ENCODE data around the gene APOL4. TPM values are rescaled to one million over a fixed set of nuclear protein-coding genes. Genes with fewer than 3 reads are reported as not detected.
A peak's percentile ranks its signal among the peaks of the same experiment; 100 is the strongest.
"Not testable (repeated sequence)": the region's sequence is repeated elsewhere in the genome, so short reads cannot be mapped to it uniquely, and the experiment has no call there.

APOL4 gene, protein sequence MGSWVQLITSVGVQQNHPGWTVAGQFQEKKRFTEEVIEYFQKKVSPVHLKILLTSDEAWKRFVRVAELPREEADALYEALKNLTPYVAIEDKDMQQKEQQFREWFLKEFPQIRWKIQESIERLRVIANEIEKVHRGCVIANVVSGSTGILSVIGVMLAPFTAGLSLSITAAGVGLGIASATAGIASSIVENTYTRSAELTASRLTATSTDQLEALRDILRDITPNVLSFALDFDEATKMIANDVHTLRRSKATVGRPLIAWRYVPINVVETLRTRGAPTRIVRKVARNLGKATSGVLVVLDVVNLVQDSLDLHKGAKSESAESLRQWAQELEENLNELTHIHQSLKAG
- total RNA-seq = 10 to 100 TPM in 2 of 4 donors, 1 to 10 TPM in 2; 1.2 to 57.6 (median 11.2) TPM

DNA sequence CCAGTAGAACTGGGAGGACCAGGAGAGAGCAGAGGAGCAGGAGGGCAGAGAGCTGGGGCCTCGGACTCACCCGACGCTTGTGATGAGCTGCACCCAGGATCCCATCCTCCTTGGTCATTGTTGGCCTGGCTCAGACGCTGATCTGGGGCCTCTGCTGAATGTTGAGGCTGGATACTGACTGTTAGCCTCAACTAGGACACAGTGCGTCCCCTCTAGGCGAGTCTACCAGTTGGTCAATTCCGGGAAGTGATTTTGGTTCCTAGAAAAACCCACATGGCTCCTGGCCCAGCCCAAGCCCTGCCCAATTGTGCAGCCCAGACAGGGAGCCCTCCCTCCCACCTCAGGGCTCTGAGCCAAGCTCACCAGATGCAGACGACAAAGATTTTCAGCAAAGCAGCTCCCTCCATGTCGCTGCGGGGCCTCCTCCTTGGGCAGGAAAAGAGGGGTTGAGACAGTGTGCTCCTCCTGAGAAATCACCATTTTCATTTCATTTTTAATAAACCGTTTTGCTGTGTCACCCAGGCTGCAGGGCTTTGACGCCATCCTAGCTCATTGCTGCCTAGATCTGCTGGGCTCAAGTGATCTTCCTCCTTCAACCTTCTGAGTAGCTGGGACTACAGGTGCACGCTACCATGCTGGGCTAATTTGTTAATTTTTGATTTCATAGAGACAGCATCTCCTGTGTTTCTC is at the start of gene APOL4:
Gene APOL4 (minus strand): TSS at position 180 of the 690 bp plus-strand sequence. CDS start 75 bp downstream, at position 105.
- 22 to 46% methylated on average over 9 to 10 of the region's 13 CpGs for WGBS, 2 donors
- Histone ChIP-seq H3K4me3 (peak within 1 kb of the TSS in 1 of 4 donors; percentile 37), H3K27me3 (no peaks in the 10 kb centered on the region), H3K9me3 (no peaks in the 10 kb centered on the region), H3K36me3 (no peaks in the 10 kb centered on the region), H3K27ac (peak within 1 kb of the TSS in 2 of 4 donors; percentile 40 to 59), H3K4me1 (peaks cover 0 to 40% (median 8%) of the 10 kb centered on the region in 4 donors)
- TF ChIP-seq, protein P1, sequence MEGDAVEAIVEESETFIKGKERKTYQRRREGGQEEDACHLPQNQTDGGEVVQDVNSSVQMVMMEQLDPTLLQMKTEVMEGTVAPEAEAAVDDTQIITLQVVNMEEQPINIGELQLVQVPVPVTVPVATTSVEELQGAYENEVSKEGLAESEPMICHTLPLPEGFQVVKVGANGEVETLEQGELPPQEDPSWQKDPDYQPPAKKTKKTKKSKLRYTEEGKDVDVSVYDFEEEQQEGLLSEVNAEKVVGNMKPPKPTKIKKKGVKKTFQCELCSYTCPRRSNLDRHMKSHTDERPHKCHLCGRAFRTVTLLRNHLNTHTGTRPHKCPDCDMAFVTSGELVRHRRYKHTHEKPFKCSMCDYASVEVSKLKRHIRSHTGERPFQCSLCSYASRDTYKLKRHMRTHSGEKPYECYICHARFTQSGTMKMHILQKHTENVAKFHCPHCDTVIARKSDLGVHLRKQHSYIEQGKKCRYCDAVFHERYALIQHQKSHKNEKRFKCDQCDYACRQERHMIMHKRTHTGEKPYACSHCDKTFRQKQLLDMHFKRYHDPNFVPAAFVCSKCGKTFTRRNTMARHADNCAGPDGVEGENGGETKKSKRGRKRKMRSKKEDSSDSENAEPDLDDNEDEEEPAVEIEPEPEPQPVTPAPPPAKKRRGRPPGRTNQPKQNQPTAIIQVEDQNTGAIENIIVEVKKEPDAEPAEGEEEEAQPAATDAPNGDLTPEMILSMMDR (IDR thresholded peaks at IDR 0.05) = no peak
- peak in 1 of 2 donors; percentile 59 for TF ChIP-seq EP300 (IDR thresholded peaks at IDR 0.05)
- DNase-seq (ENCODE audit: low spot score in 2 of 2) = peak; percentile 69 to 71

DNA sequence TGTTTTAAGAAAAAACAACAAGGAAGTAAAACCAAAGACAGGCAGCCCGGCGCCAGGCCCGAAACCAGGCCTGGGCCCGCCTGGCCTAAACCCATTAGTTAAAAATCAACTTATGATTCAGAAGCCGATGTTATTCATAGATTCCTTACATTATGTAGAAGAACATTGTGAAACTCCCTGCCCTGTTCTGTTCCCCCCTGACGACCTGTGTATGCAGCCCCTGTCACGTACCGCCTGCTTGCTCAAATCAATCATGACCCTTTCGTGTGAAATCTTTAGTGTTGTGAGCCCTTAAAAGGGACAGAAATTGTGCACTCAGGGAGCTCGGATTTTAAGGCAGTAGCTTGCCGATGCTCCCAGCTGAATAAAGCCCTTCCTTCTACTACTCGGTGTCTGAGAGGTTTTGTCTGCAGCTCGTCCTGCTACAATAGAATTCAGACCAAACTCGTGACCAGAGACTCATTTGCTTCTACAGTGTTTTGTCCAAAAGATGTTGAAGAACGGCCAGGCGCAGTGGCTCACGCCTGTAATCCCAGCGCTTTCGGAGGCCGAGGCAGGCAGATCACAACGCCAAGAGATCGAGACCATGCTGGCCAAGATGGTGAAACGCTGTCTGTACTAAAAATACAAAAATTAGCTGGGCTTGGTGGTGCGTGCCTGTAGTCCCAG is 48.8 kb upstream of the APOL4 start:
- H3K36me3 ChIP-seq; H3K4me3 ChIP-seq; DNase-seq (ENCODE audit: low spot score in 2 of 2); H3K27me3 ChIP-seq; H3K9me3 ChIP-seq; H3K27ac ChIP-seq: not testable (repeated sequence)
- 86 to 87% methylated on average over 24 of the region's 24 CpGs for WGBS, 2 donors
- peaks cover 0 to 32% (median 22%) of the 10 kb centered on the region in 4 donors for H3K4me1 ChIP-seq

DNA sequence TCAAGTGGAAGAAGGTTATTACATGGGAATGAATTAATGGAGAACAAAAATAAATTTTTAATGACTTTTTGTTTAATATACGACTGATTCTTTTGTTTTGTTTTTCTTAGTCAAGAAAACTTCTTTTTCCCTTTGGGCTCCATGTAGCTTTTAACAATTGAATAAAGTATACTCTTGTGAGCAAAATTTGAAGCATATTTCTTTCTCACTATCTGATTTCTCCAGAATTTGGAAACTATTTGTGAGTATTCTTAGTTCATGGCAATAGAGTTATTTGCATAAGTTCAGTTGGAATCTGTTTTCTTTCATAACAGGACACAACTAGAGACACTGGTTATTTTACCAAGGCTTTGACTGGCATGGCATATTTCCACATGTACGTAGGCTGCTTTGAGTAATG is 47.6 kb upstream of the APOL4 start:
- no peak for DNase-seq (ENCODE audit: low spot score in 2 of 2)
- no peak overlapping the region for H3K4me3 ChIP-seq
- no peaks in the 10 kb centered on the region for H3K27me3 ChIP-seq
- no peak for TF ChIP-seq POLR2A (IDR thresholded peaks at IDR 0.05)
- TF ChIP-seq EP300 (IDR thresholded peaks at IDR 0.05) = no peak
- TF ChIP-seq, protein P1 (IDR thresholded peaks at IDR 0.05) = no peak
- H3K9me3 ChIP-seq = no peaks in the 10 kb centered on the region
- no peaks in the 10 kb centered on the region for H3K36me3 ChIP-seq
- H3K27ac ChIP-seq = no peak overlapping the region
- H3K4me1 ChIP-seq = peaks cover 0 to 32% (median 14%) of the 10 kb centered on the region in 4 donors
- WGBS, 2 donors = 78 to 88% methylated on average over 2 of the region's 2 CpGs

DNA sequence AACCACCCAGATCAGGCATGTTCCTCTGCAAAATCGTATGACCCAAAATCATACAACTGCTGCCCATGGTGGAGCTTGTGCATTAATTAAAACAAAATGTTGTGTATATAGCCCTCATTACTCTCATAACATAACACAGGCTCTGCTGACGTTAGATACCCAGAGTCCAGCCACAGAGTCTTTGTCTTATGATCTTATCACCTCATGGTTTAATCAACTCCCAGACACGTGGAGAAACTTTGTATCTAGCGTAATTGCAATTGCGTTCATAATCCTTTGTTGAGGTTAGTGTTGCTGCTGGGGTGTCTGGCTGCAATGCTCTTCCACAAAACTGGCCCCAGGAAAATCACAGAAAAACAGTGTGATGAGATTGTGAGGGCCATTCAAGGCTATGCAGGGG is 46.3 kb upstream of the APOL4 start:
- H3K4me1 ChIP-seq = peaks cover 0 to 31% (median 9%) of the 10 kb centered on the region in 4 donors
- WGBS, 2 donors = 63 to 81% methylated on average over 5 of the region's 5 CpGs
- no peaks in the 10 kb centered on the region for H3K27me3 ChIP-seq
- no peak for DNase-seq (ENCODE audit: low spot score in 2 of 2)
- H3K27ac ChIP-seq = no peak overlapping the region
- H3K4me3 ChIP-seq = no peak overlapping the region
- H3K9me3 ChIP-seq = no peaks in the 10 kb centered on the region
- TF ChIP-seq, protein P1 (IDR thresholded peaks at IDR 0.05) = no peak
- TF ChIP-seq EP300 (IDR thresholded peaks at IDR 0.05) (no peak), POLR2A (IDR thresholded peaks at IDR 0.05) (no peak)
- no peaks in the 10 kb centered on the region for H3K36me3 ChIP-seq

DNA sequence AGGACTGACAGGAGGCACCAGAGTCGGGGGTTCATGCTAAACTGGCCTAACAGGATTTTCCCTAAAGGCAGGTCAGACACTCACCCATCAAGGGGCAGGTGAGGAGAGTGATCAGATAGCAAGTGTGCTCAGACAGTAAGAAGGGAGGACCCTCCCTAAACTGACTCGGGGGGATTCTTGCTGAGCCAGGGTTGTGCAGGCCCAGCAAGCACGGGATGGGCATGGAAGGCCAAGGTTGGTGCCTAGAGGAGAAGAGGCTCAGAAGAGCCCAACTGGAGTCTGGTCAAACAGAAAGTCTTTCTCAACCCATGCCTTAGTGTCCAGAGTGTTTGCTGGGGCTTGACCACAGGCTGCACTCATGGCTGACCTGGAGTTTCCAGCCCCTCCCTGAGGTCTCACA is 45.1 kb upstream of the APOL4 start:
- no peaks in the 10 kb centered on the region for H3K27me3 ChIP-seq
- no peak for DNase-seq (ENCODE audit: low spot score in 2 of 2)
- WGBS, 2 donors = 86 to 89% methylated on average over 3 of the region's 3 CpGs
- no peaks in the 10 kb centered on the region for H3K9me3 ChIP-seq
- peaks cover 0 to 25% (median 7%) of the 10 kb centered on the region in 4 donors for H3K4me1 ChIP-seq
- no peaks in the 10 kb centered on the region for H3K36me3 ChIP-seq
- TF ChIP-seq, protein P1 (IDR thresholded peaks at IDR 0.05) = no peak
- TF ChIP-seq EP300 (IDR thresholded peaks at IDR 0.05) (no peak), POLR2A (IDR thresholded peaks at IDR 0.05) (no peak)
- H3K27ac ChIP-seq = no peak overlapping the region
- no peak overlapping the region for H3K4me3 ChIP-seq
